PC-3 (cell line): ENCODE results near the gene LCE3C. TPM values are rescaled to one million over a fixed set of nuclear protein-coding genes. Genes with fewer than 3 reads are reported as not detected.
A peak's percentile ranks its signal among the peaks of the same experiment; 100 is the strongest.

Source experiments
- ATAC-seq: fragments of 200-7000 bp; cut with Tn5 transposase; 2 replicates; pipeline ENCODE4 v1.9.1; 2020; ENCODE audit warnings: mild to moderate bottlenecking, moderate library complexity
- BruUV-seq: library from RNA; stranded (reverse); fragments of 400-500 nt; replicated peaks from 2 replicates; lab custom pipeline; 2021; lab: Mats Ljungman, UMichigan
- CTCF ChIA-PET: fragments of 300-600 bp; sonication (Branson Sonifier 250); formaldehyde crosslinking; loops from one replicate; lab custom pipeline; 2022; ENCODE audit warnings: antibody characterized with exemption; lab: Charles Lee
- POLR2A ChIA-PET: fragments of 300-600 bp; sonication (Branson Sonifier 250); formaldehyde crosslinking; loops from one replicate; lab custom pipeline; 2022; ENCODE audit warnings: antibody characterized with exemption; ENCODE audit not compliant: unreplicated experiment; lab: Charles Lee
- DNase-seq: peaks from one replicate; pipeline ENCODE4 v3.0.0-alpha.2; 2015
- H2AFZ ChIP-seq: fragments of 300-600 bp; sonication (generic); 2 replicates; pipeline ENCODE4 v1.6.0; 2016; ENCODE audit warnings: antibody characterized with exemption, low read length
- H3F3A ChIP-seq: fragments of 300-600 bp; sonication (generic); one replicate; pipeline ENCODE4 v1.6.0; 2017; ENCODE audit warnings: antibody characterized with exemption, low read length, control low read depth, mild to moderate bottlenecking; ENCODE audit not compliant: unreplicated experiment
- H3K27ac ChIP-seq: fragments of 300-600 bp; sonication (generic); 2 replicates; pipeline ENCODE4 v1.5.1; 2016; ENCODE audit warnings: mild to moderate bottlenecking, low read length
- H3K27me3 ChIP-seq: fragments of 300-600 bp; sonication (generic); 2 replicates; pipeline ENCODE4 v1.6.1; 2016; ENCODE audit warnings: low read length, mixed read lengths
- H3K36me3 ChIP-seq: fragments of 300-600 bp; sonication (generic); 2 replicates; pipeline ENCODE4 v1.6.1; 2016; ENCODE audit warnings: low read depth, mixed run types, low read length, mixed read lengths
- H3K4me1 ChIP-seq: fragments of 300-600 bp; sonication (generic); 2 replicates; pipeline ENCODE4 v1.5.1; 2016; ENCODE audit warnings: low read length; ENCODE audit not compliant: insufficient read depth
- H3K4me2 ChIP-seq: fragments of 300-600 bp; sonication (generic); 2 replicates; pipeline ENCODE4 v1.6.0; 2016; ENCODE audit warnings: low read length
- H3K4me3 ChIP-seq: fragments of 300-600 bp; sonication (generic); 2 replicates; pipeline ENCODE4 v1.5.1; 2016; ENCODE audit warnings: mild to moderate bottlenecking, low read length, mixed read lengths
- H3K79me2 ChIP-seq: fragments of 300-600 bp; sonication (generic); 2 replicates; pipeline ENCODE4 v1.6.1; 2017; ENCODE audit warnings: low read length, mixed read lengths
- H3K9ac ChIP-seq: fragments of 300-600 bp; sonication (generic); 2 replicates; pipeline ENCODE4 v1.6.0; 2016; ENCODE audit warnings: mild to moderate bottlenecking, low read length
- H3K9me2 ChIP-seq: fragments of 300-600 bp; sonication (generic); replicated peaks from 2 replicates; pipeline ENCODE4 v1.6.1; 2016; ENCODE audit warnings: mixed run types, low read length, mixed read lengths
- H3K9me3 ChIP-seq: fragments of 300-600 bp; sonication (generic); 2 replicates; pipeline ENCODE4 v1.6.1; 2016; ENCODE audit warnings: low read length, mixed read lengths
- H4K20me1 ChIP-seq: fragments of 300-600 bp; sonication (generic); 2 replicates; pipeline ENCODE4 v1.6.1; 2016; ENCODE audit warnings: low read length, mixed read lengths
- CTCF ChIP-seq: fragments of 300-600 bp; sonication (generic); conservative IDR thresholded peaks from 2 replicates; pipeline ENCODE4 v1.5.1; 2017; ENCODE audit warnings: antibody characterized with exemption, low read depth, mild to moderate bottlenecking, low read length
- EZH2 ChIP-seq: fragments of 300-600 bp; sonication (generic); IDR thresholded peaks from one replicate; pipeline ENCODE4 v1.6.1; 2017; ENCODE audit warnings: antibody characterized with exemption, mild to moderate bottlenecking, low read length; ENCODE audit not compliant: unreplicated experiment
- EZH2phosphoT487 ChIP-seq: fragments of 300-600 bp; sonication (generic); IDR thresholded peaks from 2 replicates; pipeline ENCODE4 v1.6.1; 2018; ENCODE audit warnings: mild to moderate bottlenecking, antibody characterized with exemption, low read length, borderline replicate concordance
- intact Hi-C: fragments of 100-400 bp; cut with micrococcal nuclease; formaldehyde crosslinking; loops from 2 replicates; pipeline ENCODE4 v1.9.0; 2023
- total RNA-seq: library from RNA; depleted of rRNA; stranded (reverse); fragments of >200 nt; gene quantifications from 2 replicates; pipeline ENCODE4 v1.2.3, GENCODE V29; 2014

LCE3C gene
- total RNA-seq, 1 experiment from 2014 or later = not detected

- no peaks in the 10 kb centered on the region for H4K20me1 ChIP-seq
- intact Hi-C loops = no loop called here
Measured at GRCh38 chr1:152580433-152580832, 19.6 kb upstream of the LCE3C start, which contains the start of gene LCE3D. TSS of gene LCE3D (minus strand) at chr1:152580516. CDS start at chr1:152579936, 580 bp downstream.

GRCh38 chr1:152582647-152583046 is 17.4 kb upstream of the LCE3C start:
- H3F3A ChIP-seq = no peaks in the 10 kb centered on the region
- H3K27me3 ChIP-seq = no peaks in the 10 kb centered on the region; the same call in 1 of the 2 replicates
- TF ChIP-seq CTCF (no peak), EZH2phosphoT487 (no peak), EZH2 (no peak)
- no peaks in the 10 kb centered on the region for H3K4me1 ChIP-seq
- H4K20me1 ChIP-seq = no peaks in the 10 kb centered on the region
- intact Hi-C loops = no loop called here
- H3K4me2 ChIP-seq = no peak overlapping the region
- no peak overlapping the region for H3K9ac ChIP-seq
- H3K9me2 ChIP-seq = no peaks in the 10 kb centered on the region
- ChIA-PET POLR2A (no interaction called here), CTCF (no interaction called here)
- no peaks in the 10 kb centered on the region for H3K36me3 ChIP-seq
- no peak overlapping the region for H2AFZ ChIP-seq
- H3K27ac ChIP-seq = no peak overlapping the region
- ATAC-seq (no peak), DNase-seq (peak; percentile 22)
- BruUV-seq = no TSS peak
- H3K9me3 ChIP-seq = no peaks in the 10 kb centered on the region
- H3K79me2 ChIP-seq = no peaks in the 10 kb centered on the region
- H3K4me3 ChIP-seq = no peak overlapping the region

More at GRCh38 chr1:152580433-152580832, 19.6 kb upstream of the LCE3C start, which contains the start of gene LCE3D:
- no peaks in the 10 kb centered on the region for H3K9me2 ChIP-seq
- no peak within 1 kb of the TSS for H3K9ac ChIP-seq
- CTCF ChIA-PET = no interaction called here
- no peaks in the 10 kb centered on the region for H3K36me3 ChIP-seq
- no peak within 1 kb of the TSS for H3K4me2 ChIP-seq
- TF ChIP-seq EZH2phosphoT487 (no peak), EZH2 (no peak), CTCF (no peak)
- H3K4me3 ChIP-seq = no peak within 1 kb of the TSS
- POLR2A ChIA-PET = no interaction called here
- H2AFZ ChIP-seq = no peak within 1 kb of the TSS
- no peaks in the 10 kb centered on the region for H3K4me1 ChIP-seq
- BruUV-seq = no TSS peak
- H3K27me3 ChIP-seq = no peaks in the 10 kb centered on the region; the same call in 1 of the 2 replicates
- H3K9me3 ChIP-seq = no peaks in the 10 kb centered on the region
- no peaks in the 10 kb centered on the region for H3K79me2 ChIP-seq
- peak; percentile 0 for DNase-seq
- no peak for ATAC-seq
- H3K27ac ChIP-seq = no peak within 1 kb of the TSS
- H3F3A ChIP-seq = no peaks in the 10 kb centered on the region

DNA sequence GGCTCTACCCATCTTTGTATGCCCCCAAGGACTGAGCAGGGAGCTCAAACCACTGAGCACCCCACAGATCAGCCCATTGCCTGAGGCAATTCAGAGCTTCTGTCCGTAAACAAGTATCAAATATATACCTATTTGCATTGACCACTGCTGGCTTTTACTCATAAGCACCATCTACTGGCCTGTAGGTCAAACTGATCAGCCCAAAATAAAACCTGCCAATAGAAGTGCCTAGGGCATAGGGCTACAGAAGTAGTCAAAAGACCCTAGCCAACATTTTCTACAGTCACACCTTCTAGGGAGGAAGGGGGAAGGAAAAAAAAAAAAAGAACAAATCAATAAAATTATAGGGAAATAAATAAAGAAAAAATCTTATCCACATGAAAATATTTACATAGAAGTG is 14.4 kb upstream of the LCE3C start:
- TF ChIP-seq EZH2phosphoT487 (no peak), CTCF (no peak), EZH2 (no peak)
- Histone ChIP-seq H2AFZ (no peak overlapping the region), H3K9me2 (no peaks in the 10 kb centered on the region), H3K79me2 (no peaks in the 10 kb centered on the region), H3K9ac (no peak overlapping the region), H3K4me1 (no peaks in the 10 kb centered on the region), H3K36me3 (no peaks in the 10 kb centered on the region), H3K27ac (no peak overlapping the region), H3K9me3 (no peaks in the 10 kb centered on the region), H3K4me3 (no peak overlapping the region), H3F3A (no peaks in the 10 kb centered on the region), H4K20me1 (no peaks in the 10 kb centered on the region), H3K4me2 (no peak overlapping the region), H3K27me3 (no peaks in the 10 kb centered on the region)
- CTCF ChIA-PET = no interaction called here
- no peak for ATAC-seq
- BruUV-seq = no TSS peak
- DNase-seq = no peak
- intact Hi-C loops = no loop called here
- POLR2A ChIA-PET = no interaction called here
